ENCODE results near the gene PRSS37.

- TF ChIP-seq CTCF (IDR thresholded peaks at IDR 0.05; ENCODE audit: low read length) (no peak), EZH2 (IDR thresholded peaks at IDR 0.05; ENCODE audit: borderline replicate concordance, low read length) (no peak)
Measured at GRCh38 chr7:141788296-141788695, 53.0 kb downstream of the PRSS37 start.

All from OCI-LY1 (cell line).